NCI-H748 (cell line): Measurements from ENCODE around the gene NHERF1.

Experiments used
- DNase-seq: peaks from one replicate; lab custom pipeline; 2025; ENCODE audit not compliant: unreplicated experiment; lab: John Stamatoyannopoulos, UW

Gene NHERF1

DNA sequence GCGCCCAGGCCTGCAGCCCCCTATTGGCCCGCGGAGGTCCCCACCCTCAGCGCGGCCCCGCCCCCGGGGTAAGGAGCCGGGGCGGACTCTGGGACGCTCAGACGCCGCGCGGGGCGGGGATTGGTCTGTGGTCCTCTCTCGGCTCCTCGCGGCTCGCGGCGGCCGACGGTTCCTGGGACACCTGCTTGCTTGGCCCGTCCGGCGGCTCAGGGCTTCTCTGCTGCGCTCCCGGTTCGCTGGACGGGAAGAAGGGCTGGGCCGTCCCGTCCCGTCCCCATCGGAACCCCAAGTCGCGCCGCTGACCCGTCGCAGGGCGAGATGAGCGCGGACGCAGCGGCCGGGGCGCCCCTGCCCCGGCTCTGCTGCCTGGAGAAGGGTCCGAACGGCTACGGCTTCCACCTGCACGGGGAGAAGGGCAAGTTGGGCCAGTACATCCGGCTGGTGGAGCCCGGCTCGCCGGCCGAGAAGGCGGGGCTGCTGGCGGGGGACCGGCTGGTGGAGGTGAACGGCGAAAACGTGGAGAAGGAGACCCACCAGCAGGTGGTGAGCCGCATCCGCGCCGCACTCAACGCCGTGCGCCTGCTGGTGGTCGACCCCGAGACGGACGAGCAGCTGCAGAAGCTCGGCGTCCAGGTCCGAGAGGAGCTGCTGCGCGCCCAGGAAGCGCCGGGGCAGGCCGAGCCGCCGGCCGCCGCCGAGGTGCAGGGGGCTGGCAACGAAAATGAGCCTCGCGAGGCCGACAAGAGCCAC is at the start of gene NHERF1:
TSS of gene NHERF1 (plus strand) at position 100 of the 750 bp plus-strand sequence. CDS start at position 319, 219 bp downstream.
- DNase-seq = peak; percentile 92

DNA sequence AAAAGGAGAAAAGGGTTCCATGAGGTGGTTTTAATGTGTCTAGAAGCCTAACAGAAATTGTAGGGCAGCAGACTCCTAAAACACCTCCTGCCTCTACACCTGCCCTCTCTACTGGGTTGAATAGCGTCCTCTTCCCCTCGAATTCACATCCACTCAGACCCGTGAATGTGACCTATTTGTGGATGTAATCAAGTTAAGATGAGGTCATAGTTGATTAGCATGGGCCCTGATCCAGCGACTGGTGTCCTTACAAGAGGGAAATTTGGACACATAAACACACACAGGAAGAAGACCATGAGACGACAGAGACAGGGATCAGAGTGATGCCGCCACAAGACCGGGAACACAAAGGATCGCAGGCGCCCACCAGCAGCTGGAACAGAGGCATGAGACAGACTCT is 49.2 kb upstream of the NHERF1 start:
- DNase-seq = peak; percentile 8

DNA sequence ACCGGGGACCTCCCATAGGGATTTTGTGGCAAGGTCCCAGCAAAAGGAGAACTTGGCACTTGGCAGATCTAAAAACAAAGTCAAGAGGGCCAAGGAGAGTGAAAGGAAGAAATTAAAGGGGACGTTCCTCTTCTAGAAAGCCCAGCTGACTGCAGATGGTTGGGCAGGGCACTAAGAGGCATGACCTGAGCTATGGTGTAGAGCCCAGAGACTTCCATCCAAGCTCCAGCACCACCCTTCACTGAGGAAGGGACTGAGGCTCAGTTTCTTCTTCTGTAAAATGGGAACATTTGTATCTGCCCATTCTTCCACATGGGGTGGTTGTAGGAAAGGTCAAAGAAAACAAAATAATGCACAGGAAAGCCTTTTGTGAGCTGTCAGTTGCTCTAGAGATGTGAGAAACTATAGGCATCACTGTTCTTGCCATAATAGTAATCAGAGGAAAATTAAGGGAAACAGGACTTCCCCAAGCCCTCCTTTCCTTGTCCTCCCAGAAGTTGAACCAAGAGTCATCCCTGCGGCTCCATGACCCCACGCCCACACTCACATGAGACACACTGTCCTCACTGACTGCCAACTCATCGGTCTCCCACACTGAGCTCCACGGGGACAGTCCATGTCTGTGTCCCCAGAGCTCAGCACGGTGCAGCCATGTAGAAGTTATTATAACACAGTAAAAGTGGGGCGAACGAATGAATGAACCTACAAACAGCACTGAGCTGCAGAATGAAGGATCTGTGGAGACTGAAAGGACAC is 46.1 kb upstream of the NHERF1 start:
- no peak for DNase-seq

DNA sequence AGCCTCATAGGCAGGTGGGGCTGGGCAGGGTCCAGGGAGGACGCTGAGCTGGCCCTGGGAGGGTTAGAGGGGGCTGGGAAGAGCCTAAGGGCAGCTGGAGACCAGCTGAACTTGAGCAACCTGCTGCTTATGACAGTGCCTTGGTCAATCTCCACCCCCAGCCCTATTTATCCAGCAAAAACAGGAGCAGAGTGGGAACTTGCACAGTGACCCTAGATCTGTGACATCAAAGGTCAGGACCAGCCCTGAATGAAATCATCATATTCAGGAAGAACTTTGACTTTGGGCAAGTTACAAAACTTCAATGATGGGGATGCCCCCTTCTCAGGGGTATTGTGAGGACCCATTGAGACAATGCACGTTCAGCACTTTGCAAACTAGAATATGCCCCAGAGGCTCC is 45.1 kb upstream of the NHERF1 start:
- no peak for DNase-seq

DNA sequence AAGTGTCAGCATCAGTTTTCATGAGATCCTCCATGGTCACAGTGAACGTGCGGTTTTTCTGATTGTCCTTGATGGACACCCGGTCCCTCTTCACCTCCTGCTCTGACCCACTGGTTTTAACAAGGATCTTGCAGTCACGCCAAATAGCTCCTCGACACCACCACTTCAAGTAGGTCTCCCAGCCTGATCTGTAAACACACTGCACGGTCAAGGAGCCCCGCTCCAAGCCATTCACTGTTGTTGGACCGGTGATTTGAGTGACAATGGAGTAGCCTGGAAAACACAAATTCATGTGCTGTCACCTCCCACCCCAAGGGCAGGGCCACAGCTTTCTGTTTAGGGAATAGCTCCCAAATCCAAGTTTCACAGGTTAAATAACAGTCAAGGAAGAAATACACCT is 43.9 kb upstream of the NHERF1 start:
- DNase-seq = no peak

DNA sequence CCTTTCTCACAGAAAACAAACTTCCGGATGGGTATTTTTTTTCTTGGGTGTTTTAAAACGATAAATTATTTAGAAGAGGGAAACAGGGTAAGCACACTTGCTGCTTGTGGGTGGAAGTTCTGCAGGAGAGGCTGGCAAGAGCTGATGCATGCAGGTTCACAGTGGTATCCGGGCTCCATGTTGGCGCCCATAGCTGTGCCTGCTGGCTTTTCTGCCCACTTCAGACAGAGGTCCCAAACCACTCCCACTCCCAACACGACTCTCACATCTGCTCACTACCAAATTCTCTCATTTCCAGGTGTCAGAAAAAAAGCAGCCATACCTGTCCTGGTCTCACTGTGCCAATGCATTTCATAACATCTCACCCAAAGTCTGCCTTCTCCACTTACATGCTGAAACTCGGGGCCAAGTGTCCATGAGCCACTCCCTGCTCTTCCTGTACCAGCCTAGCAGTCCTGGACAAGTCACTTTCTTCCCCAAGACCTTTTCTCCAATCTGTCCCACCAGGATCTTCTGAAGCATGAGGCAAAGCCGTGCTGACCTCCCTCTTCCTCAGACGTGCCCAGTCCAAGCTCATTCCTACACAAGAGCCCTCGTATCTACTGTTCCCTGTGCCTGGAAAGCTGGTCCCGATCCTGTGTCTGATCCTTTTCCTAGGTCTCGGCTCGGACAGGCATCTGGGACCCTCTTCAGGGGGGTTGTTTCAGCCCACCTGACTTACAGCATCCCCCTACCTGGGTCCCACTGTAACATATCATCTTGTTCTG is 37.2 kb upstream of the NHERF1 start:
- DNase-seq = no peak

DNA sequence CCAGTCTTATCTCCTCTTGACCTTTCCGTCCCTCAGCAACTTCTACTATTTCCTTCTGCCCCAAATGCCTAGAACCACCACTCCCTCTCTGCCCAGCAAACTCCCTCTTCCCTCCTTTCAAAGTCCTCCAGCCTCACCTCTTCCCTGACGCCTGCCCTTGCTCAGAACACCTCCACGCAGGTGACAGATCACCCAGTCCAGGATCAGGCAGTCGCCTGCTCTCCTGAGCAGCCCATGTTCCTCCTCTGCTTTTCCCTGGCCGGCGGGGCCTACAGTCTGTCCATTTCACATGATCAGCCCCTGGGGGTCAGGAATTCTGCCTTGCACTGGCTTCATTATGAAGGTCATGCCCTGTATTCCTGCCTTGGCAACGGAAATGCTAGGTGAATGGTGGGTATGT is 36.1 kb upstream of the NHERF1 start:
- no peak for DNase-seq

DNA sequence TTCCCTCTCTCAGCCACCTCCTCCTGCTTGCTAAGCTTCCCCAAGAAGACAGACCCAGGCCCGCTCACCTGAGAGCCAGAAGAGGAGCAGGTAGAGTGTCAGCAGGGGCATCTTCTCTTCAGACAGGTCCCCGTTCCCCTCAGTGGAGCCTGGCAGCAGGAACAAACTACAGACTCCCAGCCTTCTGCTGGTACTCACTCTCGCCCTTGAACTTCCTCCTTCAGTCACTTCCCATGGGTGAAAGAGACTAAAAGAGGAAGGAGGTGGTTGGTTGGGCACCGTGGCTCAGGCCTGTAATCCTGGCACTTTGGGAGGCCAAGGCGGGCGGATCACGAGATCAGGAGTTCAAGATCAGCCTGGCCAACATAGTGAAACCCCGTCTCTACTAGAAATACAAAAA is 35.7 kb upstream of the NHERF1 start, which contains the start of gene CD300LF:
TSS of gene CD300LF (minus strand) at position 168 of the 400 bp plus-strand sequence. CDS start at position 111, 57 bp downstream.
- no peak for DNase-seq

DNA sequence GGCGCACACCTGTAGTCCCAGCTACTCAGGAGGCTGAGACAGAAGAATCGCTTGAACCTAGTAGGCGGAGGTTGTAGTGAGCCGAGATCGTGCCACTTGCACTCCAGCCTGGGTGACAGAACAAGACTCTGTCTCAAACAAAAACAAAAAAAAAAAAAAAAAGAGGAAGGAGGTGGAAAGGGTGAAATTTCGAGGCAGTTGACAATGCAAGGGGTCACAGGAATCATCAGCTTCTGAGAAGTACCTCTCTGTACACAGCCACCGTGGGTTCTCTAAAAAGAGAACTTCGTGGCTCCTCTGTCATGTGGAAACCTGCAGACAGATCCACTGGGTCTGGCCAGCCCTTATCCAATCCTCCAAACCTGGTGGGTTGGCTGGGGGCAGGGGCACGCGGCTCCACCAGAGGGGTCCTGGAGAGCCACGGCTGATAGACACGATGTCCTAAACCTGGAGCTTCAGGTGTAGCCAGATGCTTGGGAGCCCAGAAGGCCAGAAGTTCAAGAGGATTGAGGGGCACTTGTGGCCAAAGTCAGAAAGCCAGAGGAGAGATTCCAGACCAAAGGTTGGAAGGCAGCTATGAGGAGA is 35.2 kb upstream of the NHERF1 start:
- no peak for DNase-seq

DNA sequence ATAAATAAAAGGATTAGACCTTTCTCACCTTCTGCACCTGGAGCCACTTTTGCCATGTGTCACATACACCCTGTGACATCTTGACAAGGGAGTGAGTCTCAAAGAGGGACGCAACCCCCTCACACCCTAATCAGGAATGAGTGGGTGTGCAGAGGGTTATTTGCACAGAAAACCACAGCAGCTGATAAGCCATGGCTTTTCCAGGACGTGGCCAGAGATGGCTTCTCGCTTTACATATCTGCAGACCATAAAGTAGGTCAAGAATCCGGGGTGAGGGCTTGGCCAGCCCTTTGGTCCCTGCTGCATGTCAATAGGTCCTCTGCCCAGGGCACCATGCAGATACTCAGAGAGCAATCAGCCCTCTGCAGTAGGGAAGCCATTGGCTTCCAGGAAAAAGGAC is 33.3 kb upstream of the NHERF1 start:
- no peak for DNase-seq

DNA sequence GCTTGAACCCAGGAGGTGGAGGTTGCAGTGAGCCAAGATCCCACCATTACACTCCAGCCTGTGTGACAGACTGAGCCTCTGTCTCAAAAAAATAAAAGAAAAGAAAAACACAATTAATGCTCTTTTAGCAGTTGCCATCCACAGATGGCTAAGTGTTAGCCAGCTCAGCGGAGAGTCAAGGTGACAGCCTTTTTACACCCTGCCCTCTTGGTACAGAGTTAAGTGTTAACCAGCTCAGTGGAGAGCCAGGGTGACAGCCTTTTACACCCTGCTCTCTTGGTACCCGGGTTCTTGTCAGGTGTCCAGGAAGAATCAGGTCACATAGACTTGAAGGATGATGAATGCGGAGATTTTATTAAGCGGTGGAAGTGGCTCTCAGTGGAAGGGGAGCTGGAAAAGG is 27.9 kb upstream of the NHERF1 start:
- DNase-seq = no peak

DNA sequence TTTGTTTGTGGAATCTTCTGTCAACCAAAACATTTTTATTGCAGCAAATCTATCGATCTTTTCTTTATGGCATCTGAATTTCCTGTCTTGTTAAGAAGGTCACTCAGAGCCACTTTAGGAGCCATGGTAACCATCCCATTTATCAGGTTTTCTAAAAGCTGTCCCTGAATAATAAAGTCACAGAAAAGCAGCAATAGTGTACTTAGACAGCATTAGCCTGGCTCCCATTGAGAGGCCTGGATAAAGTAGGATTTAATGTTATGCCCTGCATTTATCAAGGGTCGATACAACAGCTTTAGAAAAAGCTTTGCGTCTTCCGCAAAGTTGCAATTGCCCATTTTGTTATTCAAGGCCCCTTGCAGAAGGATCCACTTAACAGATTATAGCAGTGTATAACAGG is 25.6 kb upstream of the NHERF1 start:
- DNase-seq = no peak

DNA sequence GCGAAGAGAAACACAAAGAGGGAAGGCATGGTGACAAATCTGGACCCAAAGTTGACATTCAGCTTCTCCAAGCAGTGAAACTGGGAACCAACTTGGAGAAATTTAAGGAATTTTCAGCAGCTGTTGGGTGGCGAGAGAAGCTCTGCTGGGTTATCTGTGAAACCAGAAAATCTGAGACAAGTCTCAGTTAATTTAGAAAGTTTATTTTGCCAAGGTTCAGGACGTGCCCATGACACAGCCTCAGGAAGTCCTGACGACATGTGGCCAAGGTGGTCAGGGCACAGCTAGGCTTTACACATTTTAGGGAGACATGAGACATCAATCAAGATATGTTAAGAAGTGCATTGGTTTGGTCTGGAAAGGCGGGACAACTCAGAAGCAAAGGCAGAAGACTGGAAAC is 24.5 kb upstream of the NHERF1 start:
- DNase-seq = no peak

DNA sequence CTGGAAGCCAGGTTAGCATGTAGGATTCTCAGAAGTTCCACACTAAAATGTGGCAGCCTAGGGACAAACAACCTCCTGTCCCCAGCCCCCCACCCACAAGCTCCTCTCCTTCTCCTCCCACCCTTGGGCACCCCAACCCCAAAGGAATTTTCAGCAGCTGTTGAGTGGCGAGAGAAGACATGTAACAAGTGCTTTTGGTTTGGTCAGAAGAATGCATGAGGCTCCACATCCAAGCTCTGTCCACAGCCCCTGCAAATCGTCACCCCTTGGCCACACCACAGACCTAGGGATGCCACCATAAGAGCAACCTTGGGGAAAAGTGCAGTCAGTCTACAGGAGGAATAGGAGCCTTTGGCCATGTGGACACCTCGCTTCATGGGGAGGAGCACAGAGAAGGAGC is 23.3 kb upstream of the NHERF1 start:
- no peak for DNase-seq

DNA sequence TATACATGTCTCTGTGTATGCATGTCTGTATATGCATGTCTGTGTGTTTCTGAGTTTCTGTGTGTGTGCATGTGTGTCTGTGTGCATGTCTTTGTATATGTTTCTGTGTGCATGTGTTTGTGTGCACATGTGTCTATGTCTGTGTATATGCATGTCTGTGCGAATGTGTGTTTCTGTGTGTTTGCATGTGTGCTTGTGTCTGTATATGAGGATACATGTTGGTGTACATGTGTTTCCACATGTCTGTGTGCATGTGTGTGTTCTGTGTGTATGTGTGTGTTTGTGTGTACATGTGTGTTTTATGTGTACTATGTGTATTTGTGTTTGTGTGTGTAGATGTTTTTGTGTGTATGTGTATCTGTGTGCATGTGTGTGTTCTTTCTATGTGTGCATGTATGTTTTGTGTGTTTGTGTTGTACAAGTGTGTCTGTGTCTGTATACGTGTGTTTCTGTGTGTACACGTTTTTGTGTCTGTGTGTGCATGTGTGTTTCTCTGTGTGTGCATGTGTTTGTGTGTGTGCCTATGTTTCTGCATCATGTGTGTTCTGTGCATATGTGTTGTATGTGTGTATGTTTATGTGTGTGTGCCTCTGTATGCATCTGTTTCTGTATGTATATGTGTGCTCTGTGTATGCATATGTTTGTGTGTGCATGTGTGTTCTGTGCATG is 20.3 kb upstream of the NHERF1 start:
- DNase-seq = no peak

DNA sequence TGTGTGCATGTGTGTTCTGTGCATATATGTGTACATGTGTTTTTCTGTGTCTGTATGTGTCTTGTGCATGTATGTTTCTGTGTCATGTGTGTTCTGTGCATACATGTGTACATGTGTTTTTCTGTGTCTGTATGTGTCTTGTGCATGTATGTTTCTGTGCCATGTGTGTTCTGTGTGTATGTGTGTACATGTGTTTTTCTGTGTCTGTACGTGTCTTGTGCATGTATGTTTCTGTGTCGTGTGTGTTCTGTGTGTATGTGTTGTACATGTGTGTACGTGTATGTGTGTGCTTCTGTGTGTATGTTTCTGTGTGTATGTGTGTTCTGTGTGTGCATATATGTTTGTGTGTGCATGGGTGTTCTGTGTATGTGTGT is 19.7 kb upstream of the NHERF1 start:
- DNase-seq = no peak

DNA sequence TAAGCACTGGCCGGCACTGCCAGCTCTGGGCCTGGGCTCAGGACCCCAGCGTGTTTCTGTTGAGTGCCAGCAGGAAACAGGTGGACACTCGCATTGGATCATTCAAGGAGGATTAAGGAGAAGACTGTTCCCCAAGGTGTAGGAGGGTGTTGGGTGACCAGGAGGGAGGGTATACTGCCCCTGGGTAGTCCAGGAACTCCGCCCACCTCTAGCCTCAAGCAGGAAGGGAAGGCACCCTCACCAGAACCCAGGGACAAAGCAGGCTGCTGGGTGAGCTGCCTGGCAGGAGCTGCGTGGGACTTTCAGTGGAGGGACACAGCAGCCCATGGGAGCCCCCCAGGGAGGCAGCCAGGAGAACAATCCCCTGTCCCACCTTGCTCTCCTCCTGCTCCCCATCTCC is 19.1 kb upstream of the NHERF1 start:
- no peak for DNase-seq

DNA sequence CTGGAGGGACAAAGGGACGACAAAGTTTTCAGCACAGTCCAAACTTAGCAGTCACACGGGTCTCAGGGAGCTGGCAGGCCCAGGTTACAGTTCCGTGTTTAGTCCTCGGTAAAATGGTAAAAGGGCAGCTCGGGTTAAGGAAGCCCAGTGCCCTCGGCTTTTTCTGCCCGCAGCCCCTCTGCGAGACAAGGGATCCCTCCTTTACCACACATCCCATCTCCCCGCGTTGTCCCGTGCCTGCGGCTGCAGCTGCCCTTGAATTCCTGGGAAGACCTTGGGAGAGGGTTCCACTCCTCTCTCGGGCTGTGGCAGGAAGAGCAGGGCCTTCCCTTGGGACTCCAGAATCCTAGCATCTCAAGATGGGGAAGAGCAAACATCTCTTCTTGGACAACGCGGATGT is 18.6 kb upstream of the NHERF1 start:
- DNase-seq = no peak

DNA sequence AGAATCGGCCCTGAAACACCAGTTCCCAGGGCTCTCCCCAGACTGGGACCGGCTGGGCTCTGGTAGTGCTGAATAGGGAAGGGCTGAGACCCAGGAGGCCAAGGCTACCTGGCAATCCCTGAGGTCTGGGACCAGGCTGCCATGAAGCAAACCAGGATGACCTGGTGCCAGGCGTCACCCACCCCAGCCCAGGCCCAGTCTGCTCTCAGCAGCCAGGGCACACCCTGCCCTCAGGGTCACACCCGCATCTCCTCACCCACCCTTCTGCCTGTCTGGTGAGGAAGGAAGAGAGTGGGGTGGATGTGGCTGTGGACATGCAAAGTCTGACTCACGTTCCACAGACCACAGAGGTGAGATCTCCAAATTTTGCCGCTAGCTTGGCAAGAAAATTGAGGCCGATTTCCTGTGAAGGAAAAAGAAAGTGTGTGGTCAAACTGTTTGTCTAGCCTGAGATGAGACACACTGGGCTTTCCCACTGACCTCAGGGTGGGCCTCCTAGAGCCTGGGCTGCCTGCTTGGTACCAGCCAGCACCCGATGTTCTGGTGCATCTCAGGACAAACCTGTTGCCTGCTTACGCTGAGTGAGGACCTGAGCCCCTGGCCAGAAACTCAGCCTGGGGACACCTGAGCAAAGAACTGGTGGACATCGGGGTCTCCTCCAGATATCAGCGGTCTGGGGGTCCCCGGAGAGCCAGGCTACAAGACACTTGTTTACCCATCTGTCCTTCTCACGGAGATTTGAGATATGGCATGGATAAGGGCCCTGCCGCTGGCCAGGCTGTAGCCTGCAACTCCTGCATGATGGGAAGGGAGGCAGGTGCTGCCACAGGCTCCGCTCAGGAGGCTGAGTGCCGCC is 17.7 kb upstream of the NHERF1 start:
- no peak for DNase-seq

DNA sequence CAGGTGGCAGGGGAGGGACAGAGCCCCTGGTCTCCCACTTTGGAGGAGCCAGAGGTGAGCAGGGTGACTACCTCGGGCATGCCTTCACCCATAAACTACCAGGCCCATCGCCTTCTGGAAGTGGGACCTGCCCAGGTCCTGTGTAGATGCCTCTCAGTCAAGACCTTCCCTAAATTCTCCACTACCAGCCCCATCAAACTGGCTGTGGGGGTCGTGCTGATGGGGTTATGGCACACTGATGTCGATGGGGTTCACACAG is 17.2 kb upstream of the NHERF1 start:
- DNase-seq = no peak
